SH-SY5Y (cell line): ENCODE measurements around the gene SSR4.

Experiments
- GATA2 ChIP-seq: IDR thresholded peaks from 2 replicates; pipeline ENCODE4 v1.6.1; 2011; ENCODE audit warnings: mild to moderate bottlenecking, low read depth, low read length
- GATA3 ChIP-seq: IDR thresholded peaks from 2 replicates; pipeline ENCODE4 v1.6.1; 2011; ENCODE audit warnings: low read depth, mild to moderate bottlenecking, low read length, moderate library complexity

SSR4 gene

DNA sequence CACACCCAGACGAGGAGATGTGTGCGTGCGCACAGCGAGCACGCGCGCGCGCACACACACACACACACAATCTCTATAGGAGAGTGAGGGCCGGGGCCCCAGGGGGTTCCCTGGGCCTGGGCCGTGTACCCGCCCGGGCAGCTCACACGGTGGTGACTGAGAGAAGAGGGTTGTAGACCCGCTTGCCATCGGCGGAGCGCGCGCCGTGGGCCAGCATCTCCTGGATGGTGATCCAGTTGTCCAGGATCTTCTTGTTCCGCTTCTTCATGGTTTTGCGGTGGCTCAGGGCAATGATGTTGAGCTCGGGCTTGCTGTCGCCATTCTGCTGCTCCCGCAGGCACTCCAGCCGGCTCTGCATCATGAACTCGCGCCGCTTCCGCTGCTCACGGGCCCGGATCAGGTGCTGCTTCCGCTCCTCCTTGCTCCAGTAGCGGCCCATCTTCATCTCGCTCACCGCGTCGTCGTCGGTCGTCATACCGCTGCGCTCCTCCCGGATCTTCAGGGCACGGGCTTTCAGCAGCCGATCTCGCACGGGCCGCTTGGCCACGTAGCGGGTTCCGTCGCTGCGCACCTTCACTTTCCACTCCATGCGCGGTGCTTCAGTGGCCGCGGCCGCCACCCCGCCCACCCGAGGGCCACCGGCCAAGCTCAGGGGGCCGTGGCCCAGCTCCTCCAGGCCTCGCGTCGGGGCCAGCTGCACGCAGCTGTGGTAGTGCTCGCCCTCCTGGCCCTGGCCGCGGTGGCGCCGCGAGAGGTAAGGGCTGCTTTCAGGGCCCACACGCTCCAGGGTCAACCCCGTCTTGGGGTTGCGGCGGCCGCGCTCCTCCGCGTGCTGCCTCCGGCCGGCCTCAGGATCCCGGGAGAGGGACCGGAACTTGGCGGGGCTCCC is 9.0 kb downstream of the SSR4 start:
- TF ChIP-seq GATA3 (no peak), GATA2 (no peak)

DNA sequence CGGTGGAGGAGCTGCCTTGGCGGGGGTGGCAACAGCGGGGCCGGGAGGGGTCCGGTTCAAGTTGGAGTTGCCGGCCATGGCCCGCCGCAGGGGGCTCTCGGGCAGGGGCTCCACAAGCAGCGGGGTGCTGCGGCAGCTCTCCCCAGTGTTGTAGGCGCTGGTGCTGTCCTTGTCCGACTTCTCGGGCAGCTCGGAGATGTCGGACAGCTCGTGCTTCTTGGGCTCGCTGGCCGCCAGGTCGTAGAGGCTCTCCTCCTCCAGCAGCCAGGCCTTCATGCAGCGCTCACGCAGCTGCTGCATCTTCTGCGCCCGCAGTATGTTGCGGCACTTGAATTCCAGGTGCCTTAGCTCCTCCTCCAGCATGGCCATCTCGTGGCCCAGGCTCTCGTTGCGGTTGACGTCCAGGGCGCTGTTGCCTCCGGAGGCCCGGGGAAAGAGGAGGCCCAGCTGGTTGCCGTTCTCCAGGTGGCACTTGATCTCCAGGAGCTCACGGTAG is 9.7 kb downstream of the SSR4 start:
- TF ChIP-seq GATA3 (no peak), GATA2 (no peak)

DNA sequence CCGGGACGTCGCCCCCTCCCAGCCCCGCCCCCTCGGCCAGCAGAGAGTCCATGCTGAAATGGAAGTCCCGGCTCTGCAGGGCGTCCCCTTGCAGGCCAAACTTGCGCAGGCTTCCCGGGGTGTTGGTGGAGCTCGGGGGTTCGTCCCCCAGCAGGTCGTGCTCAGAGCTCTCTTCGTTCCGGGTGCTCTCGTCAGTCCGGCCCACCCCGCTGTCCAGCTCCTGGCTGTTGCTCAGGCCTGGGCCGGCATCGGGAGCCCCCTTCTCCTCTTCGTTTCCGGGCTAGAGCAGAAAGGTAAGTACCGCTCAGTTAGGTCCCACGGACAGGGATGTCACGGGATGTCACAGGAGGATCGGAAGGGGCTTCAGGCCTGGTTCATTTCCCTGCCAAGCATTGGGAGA is 10.2 kb downstream of the SSR4 start:
- TF ChIP-seq GATA2 (no peak), GATA3 (no peak)

DNA sequence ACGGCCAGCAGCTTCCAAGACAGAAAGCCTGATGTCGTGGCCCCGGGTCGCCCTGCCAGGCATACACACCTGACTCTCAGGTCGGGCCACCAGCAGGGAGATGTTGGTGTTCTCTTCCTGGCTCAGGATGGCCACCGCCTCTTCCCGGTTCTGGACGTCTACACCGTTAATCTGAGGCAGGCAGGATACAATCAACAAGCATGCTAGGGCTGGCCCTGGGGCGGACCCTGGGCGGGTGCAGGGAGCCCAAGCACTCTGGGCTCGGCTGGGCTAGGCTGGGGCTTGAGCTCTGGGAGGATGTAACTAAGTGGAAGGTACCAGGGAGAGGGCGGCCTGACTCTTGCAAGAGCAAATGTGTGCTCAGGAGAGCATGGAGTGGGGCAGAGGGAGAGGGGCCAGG is 11.0 kb downstream of the SSR4 start:
- TF ChIP-seq GATA3 = no peak
- TF ChIP-seq GATA2 = no peak

DNA sequence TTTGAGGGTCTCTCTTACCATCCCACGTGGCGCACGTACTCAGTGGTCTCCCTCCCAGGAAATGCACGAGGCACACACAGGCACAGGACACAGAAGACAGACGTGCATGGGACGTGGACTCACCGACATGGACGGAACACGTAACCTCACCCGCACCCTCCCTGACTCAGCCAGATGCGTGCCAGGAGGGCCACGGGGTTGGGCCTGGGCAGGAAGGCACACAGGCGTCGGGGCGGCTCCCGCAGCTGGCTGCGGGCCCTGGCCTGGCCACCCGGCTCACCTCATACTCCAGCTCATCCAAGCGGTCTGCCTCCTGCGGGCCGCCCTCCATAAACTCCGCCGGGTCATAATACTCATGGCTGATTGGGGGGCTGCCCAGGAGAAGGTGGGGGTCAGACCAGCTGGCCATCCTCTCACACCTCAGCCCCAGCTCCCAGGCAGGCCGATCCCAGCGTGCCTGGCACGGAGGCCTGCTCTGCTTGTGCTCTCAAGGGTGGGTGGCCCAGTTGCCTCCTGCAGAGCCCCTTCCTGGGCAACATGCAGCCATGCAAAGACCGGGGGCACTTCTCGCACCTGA is 12.6 kb downstream of the SSR4 start:
- TF ChIP-seq GATA2 (no peak), GATA3 (no peak)

DNA sequence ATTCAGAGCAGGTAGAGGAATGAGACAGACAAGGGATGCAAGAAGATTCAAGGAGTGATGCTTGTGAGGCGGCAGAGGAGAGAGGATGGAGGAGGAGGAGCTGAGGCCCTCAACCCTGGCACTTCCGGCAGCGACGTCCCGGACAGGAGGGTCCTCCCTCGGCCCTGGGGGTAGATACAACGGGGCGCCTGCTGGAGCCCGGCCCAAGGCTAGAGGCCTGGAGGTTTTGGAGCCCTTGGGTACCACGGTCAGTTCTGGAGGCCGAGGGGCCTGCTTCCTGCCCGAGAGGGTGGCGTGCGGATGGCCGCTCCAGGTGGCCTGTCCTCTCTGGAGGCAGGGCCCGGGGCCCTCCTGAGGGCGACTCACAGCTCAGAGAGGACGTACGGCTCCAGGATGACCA is 13.5 kb downstream of the SSR4 start:
- TF ChIP-seq GATA2 (no peak), GATA3 (no peak)

DNA sequence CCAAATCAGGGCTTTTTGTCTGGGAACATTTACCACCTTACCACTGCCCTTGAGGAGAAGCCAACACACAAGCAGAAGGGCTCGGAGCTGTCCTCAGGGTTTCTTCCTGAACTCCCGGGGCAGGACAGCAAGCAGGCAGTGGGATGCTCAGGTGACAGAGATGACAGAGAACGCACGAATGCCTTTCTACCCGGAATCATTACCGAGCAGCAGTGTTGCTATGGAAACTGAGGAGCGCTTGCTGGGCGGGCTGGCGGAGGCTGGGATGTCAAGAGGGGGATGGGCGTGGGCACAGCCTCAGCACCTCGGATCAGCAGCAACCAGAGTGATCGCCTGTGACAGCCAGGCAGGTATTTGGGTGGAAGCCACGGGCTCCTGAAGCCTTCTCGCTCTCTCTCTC is 17.8 kb downstream of the SSR4 start:
- TF ChIP-seq GATA2 (no peak), GATA3 (no peak)

DNA sequence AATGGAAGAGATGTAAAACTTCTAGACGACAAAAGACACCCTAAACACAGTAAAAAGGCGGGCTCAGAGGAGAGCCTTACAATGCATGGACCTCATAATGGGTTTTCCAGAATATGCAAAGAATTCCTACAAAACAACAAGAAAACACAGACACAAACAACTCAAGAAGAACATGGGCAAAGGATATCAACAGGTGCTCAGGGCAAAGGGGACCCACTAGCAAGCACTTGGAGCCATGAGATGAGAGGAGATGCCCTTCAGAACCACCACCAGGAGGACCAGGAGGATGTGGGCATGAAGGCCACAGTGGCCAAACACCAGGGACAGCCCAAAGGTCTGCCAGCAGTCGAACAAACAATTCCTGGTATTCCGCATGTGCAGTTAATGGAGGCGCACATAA is 18.7 kb downstream of the SSR4 start:
- TF ChIP-seq GATA2 (no peak), GATA3 (no peak)

DNA sequence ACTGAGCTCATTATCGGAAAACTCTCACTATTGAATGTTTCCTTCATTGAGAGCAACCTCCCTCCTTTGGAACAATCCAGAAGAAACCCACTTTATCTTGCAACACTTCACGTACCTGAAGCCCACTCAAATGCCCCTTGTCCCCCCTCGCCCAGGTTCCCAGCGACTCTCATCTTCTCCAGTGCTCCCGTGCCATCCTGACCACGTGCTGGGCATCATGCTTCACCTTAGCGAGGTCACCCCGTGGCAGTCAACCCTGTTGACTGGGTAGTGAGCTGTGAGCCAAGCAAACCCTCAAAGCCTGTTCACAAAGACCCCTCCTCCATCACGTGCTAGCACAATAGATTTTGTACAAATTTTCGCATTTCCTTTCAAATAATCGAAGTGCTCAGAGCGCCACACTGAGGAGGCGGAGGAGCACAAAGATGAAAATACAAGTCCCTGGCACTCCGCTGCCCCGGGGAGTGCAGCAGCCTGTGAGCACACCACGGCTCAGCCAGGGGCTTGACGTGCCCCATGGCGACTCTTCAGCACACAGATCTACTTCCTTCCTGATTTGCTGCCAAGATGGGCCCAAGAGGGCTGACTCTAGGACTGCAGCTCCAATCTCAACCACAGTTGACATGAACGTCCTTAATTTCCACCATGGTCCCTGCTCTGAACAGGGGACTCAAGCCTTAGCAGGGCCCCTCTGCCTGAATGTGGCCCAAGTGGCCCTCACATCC is 20.3 kb downstream of the SSR4 start:
- no peak for TF ChIP-seq GATA3
- no peak for TF ChIP-seq GATA2

DNA sequence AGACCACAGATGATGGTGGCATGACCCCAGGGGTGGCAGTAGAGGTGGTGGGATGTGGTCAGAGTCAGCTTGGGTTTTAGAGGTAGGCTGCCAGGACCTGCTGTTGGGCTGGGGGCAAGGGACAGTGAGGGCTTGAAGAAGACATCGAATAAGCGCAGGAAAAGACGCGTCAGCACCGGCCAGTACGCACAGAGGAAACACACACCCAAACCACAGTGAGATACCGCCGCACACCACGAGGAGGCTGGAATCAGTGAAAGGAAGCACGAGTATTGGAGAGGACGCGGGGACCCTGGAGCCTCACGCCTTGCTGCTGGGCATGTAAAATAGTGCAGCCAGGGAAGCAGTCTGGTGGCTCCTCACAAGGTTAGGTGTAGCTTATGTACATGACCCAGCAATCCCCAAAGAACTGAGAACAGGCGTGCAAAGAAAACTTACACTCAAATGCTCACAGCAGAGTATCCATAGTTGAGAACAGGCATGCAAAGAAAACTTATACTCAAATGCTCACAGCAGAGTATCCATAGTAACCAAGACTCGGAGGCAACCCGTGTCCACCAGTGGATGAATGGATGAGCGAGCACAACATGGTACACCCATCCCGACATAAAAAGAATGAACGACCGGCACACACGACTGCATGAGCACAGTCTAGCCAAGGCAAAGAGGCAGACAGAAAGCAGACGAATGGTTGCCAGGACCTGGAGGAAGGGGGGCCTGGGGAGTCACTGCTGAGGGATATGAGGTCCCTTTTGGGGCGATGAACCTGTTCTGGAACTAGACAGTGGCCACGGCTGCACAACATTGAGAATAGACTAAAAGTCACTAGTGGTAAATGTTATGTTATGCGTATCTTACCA is 22.6 kb downstream of the SSR4 start:
- no peak for TF ChIP-seq GATA2
- TF ChIP-seq GATA3 = no peak

DNA sequence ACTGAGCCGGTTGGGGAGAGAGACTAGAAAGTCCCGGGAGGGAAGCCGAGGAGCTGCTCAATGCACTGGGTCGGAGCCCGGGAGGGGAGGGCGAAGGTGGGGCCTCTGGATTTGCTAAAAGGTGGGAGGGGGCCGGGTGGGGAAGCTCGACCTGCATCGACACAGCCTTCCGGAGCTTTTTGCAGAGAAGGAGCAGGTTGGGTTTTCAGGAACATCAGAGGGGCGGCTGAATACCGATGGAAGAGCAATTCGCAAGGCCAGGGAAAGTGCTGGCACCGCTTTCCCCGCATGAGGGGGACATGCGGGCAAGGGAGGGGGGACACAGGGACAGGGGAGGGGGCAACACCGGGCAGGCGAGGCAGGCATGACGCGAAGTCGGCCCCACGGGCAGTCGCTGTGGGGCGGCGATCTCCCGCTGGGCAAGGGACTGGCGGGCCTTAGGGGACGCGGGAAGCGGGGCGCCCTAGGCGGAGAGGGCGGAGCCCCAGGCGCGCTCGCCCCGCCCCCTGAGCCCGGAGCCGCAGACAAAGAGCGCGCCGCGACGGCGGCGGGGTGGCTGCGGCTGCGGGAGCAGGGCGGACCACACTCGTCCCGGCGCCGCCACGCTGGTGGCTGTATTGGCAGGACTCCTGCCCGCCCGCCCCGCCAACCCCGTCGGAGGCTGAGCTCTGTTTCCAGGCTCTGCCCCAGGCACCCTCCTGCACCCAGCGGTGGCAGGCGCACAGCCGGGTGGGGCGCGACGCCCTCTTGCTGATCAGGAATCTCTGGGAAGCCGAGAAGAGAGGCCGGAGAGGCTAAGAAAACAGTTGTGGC is 24.3 kb downstream of the SSR4 start:
- TF ChIP-seq GATA3 (no peak), GATA2 (no peak)

DNA sequence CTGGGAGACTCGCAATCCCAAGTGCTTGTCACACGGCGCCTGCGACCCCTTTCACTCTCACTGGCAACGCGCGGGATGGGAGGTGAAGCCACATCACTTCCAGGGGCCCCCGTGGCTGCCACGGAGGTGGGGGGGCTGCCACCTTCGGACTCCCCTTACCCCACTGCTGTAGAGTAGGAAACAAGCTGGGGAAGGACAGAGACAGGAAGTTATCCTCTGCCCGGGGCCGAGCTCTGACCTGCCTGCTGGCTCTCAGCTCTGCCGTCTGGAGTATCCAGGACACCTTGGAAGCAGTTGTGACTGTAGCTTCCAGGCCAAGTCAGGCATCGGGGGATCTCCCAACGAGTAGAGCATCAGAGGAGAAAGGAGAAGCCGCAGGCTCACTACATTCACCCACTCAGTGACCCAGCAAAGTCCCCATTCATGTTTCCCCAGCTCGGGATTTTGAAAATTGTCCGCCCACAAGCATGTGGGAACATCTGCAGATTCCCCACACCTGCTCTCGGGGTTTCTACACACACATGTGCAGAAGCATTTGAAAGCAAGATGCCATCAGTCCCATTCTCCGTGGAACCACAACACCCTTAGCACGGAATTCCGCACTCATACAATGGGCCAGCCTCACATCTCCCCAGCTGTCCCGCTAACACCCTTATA is 25.0 kb downstream of the SSR4 start:
- TF ChIP-seq GATA2 = no peak
- TF ChIP-seq GATA3 = no peak

DNA sequence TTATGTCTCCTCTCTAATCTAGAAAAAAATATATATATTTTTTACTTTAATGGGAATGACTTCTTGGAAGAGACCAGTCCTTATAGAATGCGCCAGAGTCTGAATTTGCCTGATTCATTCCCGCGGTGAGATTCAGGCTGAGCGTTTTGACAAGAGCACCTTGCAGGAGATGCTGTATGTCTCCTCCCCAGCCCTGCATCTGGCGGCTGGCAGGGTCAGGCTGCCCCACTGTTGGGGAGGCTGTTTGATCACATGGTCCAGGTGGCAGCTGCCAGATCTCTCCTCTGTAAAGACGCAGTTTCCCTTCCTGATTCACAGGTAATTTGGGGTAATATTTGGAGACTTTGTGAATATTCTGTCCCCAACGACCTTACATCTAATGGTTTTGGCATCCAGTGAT is 26.1 kb downstream of the SSR4 start:
- TF ChIP-seq GATA2 = no peak
- TF ChIP-seq GATA3 = no peak
